ENCODE measurements around the gene SESN1. TPM values are rescaled to one million over a fixed set of nuclear protein-coding genes. Genes with fewer than 3 reads are reported as not detected.
A peak's percentile ranks its signal among the peaks of the same experiment; 100 is the strongest.

The SESN1 gene
- polyA plus RNA-seq, 2 of the 4 experiments (the other 2 are of a cell fraction), result 7.9 to 13.9 TPM

GRCh38 chr6:109062216-109062615 lies 32.4 kb downstream of the SESN1 start:
- POLR2A ChIA-PET, result no interaction called here

GRCh38 chr6:109060571-109060970 lies 34.1 kb downstream of the SESN1 start:
- ChIA-PET CTCF (no interaction called here), POLR2A (no interaction called here)
- DNase-seq (ENCODE audit: low read depth in 1 of 2, low spot score in 1 of 2) (no peak), ATAC-seq (no peak), FAIRE-seq (no peak)
- Histone ChIP-seq H3K27ac (no peak overlapping the region), H3K4me1 (peaks cover 14% of the 10 kb centered on the region), H3K4me2 (no peak overlapping the region), H3K4me3 (no peak overlapping the region), H3K9me3 (no peaks in the 10 kb centered on the region)
- TF ChIP-seq SREBF2 (IDR thresholded peaks at IDR 0.05) (no peak), NPAS2 (CRISPR knock-in tag; IDR thresholded peaks at IDR 0.05; ENCODE audit: borderline replicate concordance) (no peak)
- WGBS (ENCODE audit: missing lambda C conversion rate), result 82% methylated on average over 2 of the region's 2 CpGs

More at GRCh38 chr6:109062216-109062615, 32.4 kb downstream of the SESN1 start:
- Histone ChIP-seq H3K4me2 (no peak overlapping the region), H3K9me3 (no peaks in the 10 kb centered on the region), H3K27ac (no peak overlapping the region), H3K4me3 (no peak overlapping the region), H3K4me1 (peaks cover 14% of the 10 kb centered on the region)
- CTCF ChIA-PET, result no interaction called here
- 84% methylated on average over 4 of the region's 5 CpGs for WGBS (ENCODE audit: missing lambda C conversion rate)
- FAIRE-seq (no peak), ATAC-seq (no peak), DNase-seq (ENCODE audit: low read depth in 1 of 2, low spot score in 1 of 2) (no peak)
- TF ChIP-seq CHD2 (IDR thresholded peaks at IDR 0.05; ENCODE audit: low read length, partially characterized antibody) (no peak), RCOR1 (IDR thresholded peaks at IDR 0.05; ENCODE audit: low read depth, low read length) (no peak), BHLHE40 (IDR thresholded peaks at IDR 0.05; ENCODE audit: low read depth, low read length) (no peak), ZC3H11A (IDR thresholded peaks at IDR 0.05) (no peak), GATA3 (IDR thresholded peaks at IDR 0.05; ENCODE audit: borderline replicate concordance) (no peak), KDM1A (IDR thresholded peaks at IDR 0.05; ENCODE audit: low read depth) (no peak), ELK1 (IDR thresholded peaks at IDR 0.05; ENCODE audit: low read depth, low read length) (no peak), NFE2L2 (conservative IDR thresholded peaks at IDR 0.05; ENCODE audit: low read length) (no peak), FOXS1 (CRISPR knock-in tag; IDR thresholded peaks at IDR 0.05) (no peak)

- Histone ChIP-seq H3K4me3 (no peak overlapping the region), H3K9me3 (no peaks in the 10 kb centered on the region), H3K4me2 (peak overlapping the region; percentile 58), H3K4me1 (peaks cover 14% of the 10 kb centered on the region), H3K27ac (peak overlapping the region in 1 of 2 experiments; percentile 30; a peak in 1 of 6 replicates)
- POLR2A ChIA-PET, result no interaction called here
- ATAC-seq (no peak), DNase-seq (ENCODE audit: low read depth in 1 of 2, low spot score in 1 of 2) (no peak), FAIRE-seq (no peak)
- TF ChIP-seq, protein P1, sequence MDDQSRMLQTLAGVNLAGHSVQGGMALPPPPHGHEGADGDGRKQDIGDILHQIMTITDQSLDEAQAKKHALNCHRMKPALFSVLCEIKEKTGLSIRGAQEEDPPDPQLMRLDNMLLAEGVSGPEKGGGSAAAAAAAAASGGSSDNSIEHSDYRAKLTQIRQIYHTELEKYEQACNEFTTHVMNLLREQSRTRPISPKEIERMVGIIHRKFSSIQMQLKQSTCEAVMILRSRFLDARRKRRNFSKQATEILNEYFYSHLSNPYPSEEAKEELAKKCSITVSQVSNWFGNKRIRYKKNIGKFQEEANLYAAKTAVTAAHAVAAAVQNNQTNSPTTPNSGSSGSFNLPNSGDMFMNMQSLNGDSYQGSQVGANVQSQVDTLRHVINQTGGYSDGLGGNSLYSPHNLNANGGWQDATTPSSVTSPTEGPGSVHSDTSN (IDR thresholded peaks at IDR 0.05), result no peak
- TF ChIP-seq CTCF (IDR thresholded peaks at IDR 0.05), result 0 out of 3 replicates have a peak, but pooled peaks have one; percentile 28
- peak in 1 of 2 experiments; percentile 23; a peak in 1 of 5 replicates for TF ChIP-seq RAD21 (conservative IDR thresholded peaks at IDR 0.05 in 1 of 2, IDR thresholded peaks at IDR 0.05 in 1 of 2)
- 35% methylated on average over 4 of the region's 4 CpGs for WGBS (ENCODE audit: missing lambda C conversion rate)
- CTCF ChIA-PET, result no interaction called here
Observed at GRCh38 chr6:109059571-109060021, 35.0 kb downstream of the SESN1 start.

DNA sequence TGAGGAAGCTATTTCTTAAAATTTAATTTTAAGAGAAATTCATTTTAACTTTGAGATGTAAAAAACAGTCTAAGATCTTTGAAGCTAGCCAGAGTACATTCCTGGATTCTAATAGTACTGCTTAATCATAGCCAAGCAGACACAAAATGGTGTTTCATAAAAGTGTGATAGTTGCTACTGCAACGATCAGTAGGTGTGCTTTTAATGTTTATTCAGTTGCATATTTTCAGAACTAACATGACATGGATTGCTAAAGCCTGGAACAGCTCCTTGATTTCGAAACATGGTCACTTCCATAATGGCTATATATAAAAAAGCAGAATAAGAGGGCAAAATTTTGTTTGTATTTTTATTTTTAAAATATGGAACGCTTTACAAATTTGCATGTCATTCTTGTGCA lies 35.5 kb downstream of the SESN1 start:
- Histone ChIP-seq H3K4me3 (no peak overlapping the region), H3K4me2 (peak overlapping the region; percentile 58), H3K9me3 (no peaks in the 10 kb centered on the region), H3K27ac (peak overlapping the region in 1 of 2 experiments; percentile 11; a peak in 1 of 6 replicates), H3K4me1 (peaks cover 14% of the 10 kb centered on the region)
- ATAC-seq (no peak), FAIRE-seq (no peak), DNase-seq (ENCODE audit: low read depth in 1 of 2, low spot score in 1 of 2) (peak in 1 of 2 experiments; percentile 11)
- ChIA-PET POLR2A (no interaction called here), CTCF (interaction anchor here (0.6 kb wide), 2 partner anchors 94 to 1900 kb away, joined by 3 read pairs; no protein-coding TSS in a partner anchor)
- 42% methylated on average over 3 of the region's 3 CpGs for WGBS (ENCODE audit: missing lambda C conversion rate)
- TF ChIP-seq CBX8 (IDR thresholded peaks at IDR 0.05) (no peak), TP53 (CRISPR knock-in tag; IDR thresholded peaks at IDR 0.05) (no peak), CEBPB (IDR thresholded peaks at IDR 0.05) (0 out of 4 replicates have a peak, but pooled peaks have one; percentile 23 to 30), MAFK (IDR thresholded peaks at IDR 0.05; ENCODE audit: partially characterized antibody) (no peak), FOSB (CRISPR knock-in tag; IDR thresholded peaks at IDR 0.05) (no peak), RNF2 (IDR thresholded peaks at IDR 0.05; ENCODE audit: borderline replicate concordance, low read depth) (no peak), ESRRA (IDR thresholded peaks at IDR 0.05; ENCODE audit: borderline replicate concordance, low read length) (no peak)
